GM19025 (cell line): ENCODE results near the gene TCHP.
"Not testable (repeated sequence)": the region's sequence is repeated elsewhere in the genome, so short reads cannot be mapped to it uniquely, and the experiment has no call there.

Source experiments
- ATAC-seq: cut with Tn5 transposase; IDR thresholded peaks from one replicate; pipeline ENCODE4 v1.9.1; 2021; ENCODE audit warnings: mild to moderate bottlenecking, low read depth, moderate library complexity; ENCODE audit not compliant: unreplicated experiment

Gene TCHP, protein sequence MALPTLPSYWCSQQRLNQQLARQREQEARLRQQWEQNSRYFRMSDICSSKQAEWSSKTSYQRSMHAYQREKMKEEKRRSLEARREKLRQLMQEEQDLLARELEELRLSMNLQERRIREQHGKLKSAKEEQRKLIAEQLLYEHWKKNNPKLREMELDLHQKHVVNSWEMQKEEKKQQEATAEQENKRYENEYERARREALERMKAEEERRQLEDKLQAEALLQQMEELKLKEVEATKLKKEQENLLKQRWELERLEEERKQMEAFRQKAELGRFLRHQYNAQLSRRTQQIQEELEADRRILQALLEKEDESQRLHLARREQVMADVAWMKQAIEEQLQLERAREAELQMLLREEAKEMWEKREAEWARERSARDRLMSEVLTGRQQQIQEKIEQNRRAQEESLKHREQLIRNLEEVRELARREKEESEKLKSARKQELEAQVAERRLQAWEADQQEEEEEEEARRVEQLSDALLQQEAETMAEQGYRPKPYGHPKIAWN

DNA sequence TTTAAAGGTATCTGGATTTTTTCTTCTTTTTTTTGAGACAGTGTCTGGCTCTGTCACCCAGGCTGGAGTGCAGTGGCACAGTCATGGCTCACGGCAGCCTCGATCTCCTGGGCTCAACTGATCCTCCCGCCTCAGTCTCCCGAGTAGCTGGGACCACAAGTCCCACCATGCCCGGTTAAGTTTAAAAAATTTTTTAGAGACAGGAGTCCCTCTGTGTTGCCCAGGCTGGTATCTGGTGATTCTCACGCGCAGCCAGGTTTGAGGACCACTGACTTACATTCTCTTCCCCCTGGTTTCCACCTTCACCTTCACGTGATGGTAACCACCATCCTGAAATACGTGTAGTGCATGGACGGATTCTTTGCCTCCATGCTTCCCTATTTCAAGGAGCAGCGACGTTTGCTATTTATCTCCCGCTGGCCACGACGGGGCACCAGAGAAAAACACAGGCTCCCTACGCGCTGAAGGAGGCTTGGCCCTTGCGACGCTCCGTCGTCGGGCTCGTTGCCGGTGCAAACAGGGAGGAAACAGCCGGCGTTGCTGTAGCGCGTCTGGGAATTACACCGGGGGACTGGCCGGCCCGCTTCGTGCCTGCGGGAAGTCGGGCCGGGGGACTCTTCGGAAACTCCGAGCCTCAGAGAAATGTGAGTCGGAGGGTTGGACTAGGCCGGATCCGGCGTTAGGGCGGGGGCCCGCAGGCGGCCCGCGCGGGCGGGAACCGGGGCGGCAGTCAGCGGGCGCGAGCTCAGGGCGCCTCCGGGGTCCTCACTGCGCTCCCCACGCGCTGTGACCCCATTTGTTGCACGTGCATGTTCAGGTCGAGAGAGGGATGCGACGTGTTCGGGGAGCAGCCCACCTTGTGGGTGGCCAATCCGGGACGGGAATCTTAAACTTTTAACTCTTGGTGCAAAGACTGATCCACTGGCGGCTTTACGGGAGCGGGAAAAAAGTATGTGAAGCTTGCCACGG, at the start of gene TCHP:
Gene TCHP, plus strand, starts transcription at position 492 of the 969 bp plus-strand sequence. CDS start 2,753 bp downstream, outside the sequence.
- peak; percentile 73 for ATAC-seq

DNA sequence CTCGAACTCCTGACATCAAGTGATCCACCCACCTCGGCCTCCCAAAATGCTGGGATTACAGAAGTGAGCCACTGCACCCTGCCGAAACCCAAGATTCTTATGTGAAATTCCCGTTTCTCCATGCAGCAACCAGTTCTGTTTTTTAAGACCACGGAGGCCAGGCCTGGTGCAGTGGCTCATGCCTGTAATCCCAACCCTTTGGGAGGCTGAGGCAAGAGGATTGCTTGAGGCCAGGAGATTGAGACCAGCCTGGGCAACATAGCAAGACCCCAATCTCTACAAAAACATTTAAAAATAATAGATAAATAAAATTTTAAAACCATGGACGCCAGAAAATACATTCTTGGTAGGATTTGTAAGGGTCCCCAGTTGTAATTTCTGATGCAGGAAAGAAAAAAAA, 49.6 kb upstream of the TCHP start:
- ATAC-seq: not testable (repeated sequence)

DNA sequence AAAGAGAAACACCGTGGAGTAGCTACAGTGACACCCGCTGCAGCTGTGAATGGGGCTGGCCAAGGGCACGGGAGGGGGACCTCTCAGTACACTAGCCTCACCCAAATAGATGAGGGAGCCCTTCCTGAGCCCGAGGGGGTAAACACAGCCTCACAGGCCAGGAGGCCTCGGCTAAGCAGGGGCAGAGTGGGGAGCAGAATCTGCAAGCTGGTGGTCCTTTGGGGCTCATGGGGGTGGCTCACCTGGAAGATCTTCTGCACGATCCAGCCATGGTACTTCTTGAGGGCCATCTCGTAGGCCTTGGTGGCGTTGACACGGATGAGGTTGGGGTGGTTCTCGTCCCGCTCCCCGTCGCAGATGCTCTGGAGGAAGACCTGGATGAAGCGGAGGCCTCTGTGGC, 44.7 kb upstream of the TCHP start:
- no peak for ATAC-seq

DNA sequence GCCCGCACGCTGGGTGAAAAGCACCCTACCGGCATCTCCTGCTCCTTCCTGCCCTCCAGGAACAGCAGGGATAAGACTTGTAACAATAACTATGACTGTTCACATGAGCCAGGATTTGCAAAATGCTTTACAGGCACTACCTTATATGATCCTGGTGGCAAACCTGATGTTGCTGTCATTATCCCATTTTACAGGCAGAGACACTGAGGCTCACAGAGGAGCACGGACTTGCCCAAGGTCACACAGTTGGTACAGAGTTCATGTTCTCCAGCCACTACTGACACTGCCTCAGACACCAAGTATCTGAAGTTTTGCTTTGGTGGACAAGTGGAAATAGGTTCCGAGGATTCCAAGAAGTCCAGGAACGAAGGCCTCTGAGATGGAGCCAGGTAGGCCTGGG, 42.4 kb upstream of the TCHP start:
- ATAC-seq: no peak

DNA sequence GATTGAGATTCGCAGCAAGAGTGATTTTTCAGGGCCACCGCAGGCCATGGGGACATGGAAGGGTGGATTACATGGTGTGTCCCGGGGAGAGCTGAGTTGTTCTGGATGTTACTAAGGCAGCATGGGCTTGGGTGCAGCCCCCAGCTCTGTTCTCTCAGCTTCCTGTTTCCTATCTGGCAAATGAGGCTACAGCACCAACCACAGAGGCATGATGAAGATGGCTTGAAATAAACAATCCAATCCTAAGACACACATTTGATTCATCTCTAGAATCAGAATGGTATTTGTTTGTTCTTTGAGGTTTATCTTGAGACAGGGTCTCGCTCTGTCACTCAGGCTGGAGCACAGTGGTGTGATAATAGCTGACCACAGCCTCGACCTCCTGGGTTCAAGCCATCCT, 41.3 kb upstream of the TCHP start:
- no peak for ATAC-seq

DNA sequence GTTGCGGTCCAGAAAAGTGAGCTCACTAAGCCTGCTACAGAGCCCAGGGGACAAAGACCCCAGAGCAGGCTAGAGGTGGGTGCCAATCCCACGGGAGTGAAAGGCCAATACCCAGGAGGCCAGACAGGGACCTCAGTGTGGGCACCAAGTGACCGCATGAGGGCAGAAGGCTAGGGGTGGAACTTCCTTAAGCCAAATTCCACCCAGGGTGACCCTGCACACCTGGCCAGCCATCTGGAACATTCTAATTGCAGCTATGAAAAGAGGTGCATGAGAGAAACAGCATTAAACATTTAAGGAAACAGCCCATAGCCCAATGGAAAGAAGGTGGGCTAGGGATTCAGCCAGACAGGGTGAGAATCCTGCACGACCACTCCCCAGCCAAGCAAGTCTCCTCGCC, 39.1 kb upstream of the TCHP start:
- ATAC-seq: no peak

DNA sequence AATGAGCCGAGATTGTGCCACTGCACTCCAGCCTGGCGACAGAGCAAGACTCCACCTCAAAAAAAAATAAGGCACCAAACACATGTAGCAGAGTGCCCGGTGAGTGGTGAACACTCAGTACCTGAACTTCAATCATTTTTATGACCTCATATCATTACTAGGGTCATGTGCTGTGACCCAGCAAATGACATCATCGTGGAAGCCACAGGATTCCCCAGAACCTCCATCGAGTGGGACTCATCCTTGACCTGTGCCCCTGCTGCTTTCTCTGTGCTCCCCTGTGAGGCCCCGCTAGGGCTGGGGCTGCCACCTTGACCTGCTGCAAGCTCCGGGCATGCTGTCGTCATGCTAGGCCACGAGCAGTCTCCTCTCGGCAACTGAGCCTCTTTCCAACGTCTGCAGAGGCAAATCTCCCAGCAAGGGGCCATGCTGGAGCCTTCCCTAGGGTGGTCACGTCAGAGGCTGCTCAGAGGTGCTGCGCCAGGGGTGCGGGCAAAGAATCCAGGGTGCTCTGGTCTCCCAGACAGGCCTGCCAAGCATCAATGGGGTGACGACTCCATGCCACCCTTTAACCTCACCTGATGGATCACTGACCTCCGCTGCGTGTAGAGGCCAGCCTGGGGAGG, 38.3 kb upstream of the TCHP start:
- no peak for ATAC-seq

DNA sequence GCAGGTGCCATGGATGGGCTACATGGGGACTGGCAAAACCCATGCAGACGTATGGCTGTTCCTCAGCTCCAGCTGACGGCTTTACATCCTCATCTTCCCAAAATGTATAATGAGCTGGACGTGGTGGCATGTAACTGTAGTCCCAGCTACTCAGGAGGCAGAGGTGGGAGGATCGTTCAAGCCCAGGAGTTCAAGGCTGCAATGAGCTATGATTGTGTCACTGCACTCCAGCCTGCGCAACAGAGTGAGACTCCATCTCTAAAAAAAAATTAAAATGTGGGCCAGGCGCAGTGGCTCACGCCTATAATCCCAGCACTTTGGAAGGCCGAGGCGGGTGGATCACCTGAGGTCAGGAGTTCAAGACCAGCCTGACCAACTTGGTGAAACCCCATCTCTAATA, 37.6 kb upstream of the TCHP start:
- not testable (repeated sequence) for ATAC-seq

DNA sequence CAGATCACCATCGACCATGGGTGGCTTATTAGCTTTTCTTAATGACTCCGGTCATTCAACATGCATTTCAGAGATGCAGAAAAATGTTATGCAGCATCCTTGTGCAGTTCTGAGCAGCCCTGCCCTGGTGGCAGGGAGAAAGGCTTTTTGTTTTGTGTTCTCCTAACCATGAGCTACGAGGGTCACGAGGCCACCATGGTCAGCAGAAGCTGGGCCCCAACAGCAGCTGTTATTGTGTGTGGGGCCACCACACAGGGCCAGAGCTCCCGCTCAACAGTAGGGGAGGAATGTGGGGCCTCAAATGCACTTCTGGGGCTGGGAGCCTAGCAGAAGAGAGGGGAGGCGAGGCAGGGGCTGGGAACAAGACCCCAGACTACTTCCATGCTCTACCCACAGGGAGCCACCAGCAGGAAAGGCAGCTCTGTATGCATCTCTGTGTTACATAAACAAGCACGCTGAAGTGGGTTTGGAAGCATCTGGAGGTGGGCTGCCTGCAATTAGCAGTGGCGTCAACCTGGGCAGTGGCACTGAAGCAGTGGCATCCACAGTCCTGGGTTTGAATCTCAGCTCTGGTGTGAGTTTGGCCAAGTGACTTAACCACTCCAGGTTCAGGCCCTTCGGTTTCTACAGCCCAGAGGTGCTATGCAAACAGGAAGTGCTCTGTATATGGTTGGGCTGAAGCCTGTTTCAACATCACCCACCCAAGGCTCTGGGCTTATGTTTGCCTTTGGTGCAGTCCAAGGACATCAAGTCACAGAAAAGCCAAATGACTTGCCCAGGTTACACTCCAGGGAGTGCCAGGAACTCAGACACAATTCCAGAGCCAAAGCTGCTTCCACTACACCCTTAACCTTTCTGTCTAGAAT, 36.0 kb upstream of the TCHP start:
- ATAC-seq: no peak

DNA sequence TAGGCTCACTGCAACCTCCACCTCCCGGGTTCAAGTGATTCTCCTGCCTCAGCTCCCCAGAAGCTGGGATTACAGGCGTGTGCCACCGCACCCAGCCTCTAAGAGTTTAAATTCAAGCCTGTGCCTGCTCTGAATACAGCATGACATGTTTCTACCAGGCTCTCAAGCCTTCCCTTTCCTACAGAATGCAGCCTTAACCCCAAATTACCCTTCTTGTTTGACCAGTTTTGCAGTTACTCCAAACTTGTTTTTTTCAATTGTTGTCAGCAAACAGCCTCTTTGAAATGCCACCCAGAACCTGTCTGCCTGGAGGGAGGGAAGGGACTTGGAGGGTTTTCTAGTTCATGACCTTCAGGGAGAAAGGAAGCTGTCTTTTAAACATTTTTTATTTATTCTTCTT, 35.2 kb upstream of the TCHP start:
- ATAC-seq: no peak

DNA sequence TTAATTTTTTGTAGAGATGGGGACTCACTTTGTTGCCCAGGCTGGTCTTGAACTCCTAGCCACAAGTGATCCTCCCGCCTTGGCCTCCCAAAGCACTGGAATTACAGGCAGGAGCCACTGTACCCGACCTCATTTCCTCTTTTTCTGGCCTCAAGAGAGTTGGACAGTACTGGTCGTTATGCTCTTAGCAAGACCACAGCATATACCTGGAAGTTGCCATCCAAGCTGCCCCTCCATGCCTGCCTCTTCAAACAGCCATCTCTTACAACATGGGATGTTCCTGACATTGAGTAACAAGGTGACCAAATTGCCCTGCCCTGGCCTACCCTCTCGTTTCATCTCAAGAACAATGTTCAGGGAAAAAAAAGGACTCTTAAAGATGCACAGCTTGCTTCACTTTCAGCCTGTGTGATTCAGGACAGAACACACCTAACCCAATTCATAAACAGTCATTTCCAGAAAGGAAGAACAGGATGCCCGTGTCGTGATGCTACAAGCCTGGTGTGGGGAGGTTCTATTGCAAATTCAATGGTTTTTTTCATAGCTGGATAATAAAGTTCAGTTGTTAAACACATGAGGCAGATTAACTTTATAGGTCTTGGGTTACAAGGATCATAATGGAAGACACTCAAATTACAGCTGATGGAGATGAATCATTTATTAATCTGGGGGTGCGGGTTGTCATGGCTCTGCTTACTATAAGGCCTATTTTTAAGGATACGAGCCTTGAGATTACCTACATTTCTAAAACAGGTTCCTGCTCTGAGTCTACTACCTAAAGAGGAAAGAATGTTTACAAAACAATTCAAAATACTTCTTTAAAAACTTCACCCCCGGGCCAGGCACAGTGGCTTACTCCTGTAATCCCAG, 31.7 kb upstream of the TCHP start:
- no peak for ATAC-seq

DNA sequence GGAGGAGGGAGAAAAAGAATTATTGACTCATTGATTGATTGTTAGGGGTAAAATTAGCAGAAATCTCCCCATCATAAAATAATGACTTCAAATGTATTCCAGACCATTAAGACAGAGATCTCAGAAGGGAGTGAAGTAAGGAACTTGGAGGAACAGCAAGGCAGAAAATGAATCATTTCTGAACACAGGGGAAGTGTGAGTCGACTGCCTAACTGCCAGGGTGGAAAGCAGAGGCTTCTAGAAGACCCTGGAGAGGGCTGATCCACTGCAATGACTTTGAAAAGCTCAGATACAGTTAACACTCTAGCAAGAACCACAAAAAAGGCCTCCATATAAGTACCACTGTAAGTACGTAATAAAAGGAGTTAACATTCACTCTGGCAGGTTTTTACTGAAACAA, 29.4 kb upstream of the TCHP start:
- no peak for ATAC-seq

DNA sequence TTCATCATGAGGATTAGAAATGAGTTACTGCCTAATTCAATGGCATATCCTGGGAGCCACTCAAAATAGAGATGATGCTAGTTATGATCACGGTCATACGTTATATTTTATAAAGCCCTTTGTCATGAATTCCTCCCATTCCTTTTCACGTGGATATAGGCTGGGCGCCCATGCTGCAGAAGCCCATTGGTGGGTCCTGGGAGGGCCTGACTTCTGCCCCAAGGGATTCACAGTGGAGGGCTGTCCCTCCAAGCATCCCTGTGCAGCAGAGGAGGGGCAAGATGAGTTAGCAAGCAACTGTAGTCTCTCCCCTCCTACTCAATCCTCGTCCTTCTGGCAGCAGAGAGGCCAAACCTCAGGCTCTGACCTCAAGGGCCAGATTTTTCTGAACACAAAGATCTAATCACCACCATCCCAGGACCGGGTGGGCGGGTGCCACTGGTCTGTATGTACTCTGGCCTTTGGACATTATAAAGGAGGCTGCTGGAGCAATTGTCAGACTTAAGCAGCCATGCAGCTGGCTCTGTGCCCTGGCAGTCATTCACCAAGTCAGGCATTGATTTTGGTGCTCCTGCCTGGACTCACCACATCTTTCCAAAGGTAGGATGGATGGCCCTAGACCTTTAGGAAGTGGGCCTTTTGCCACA, 28.3 kb upstream of the TCHP start:
- ATAC-seq: no peak

DNA sequence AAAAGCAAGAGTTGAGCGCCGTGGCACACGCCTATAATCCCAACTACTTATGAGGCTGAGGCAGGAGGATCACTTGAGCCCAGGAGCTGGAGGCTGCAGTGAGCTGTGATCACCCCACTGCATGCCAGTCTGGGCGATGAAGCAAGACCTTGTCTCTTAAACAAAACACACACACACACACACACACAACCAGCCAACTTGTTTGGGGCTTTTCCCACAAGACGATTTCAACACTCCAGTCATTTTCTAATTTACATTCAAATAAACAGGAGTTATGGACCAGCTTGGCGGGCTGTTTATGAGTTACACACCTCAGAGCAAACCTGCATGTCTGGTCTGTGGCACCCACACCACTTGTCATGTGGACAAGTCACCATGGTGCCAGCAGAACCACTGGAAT, 26.4 kb upstream of the TCHP start:
- no peak for ATAC-seq

DNA sequence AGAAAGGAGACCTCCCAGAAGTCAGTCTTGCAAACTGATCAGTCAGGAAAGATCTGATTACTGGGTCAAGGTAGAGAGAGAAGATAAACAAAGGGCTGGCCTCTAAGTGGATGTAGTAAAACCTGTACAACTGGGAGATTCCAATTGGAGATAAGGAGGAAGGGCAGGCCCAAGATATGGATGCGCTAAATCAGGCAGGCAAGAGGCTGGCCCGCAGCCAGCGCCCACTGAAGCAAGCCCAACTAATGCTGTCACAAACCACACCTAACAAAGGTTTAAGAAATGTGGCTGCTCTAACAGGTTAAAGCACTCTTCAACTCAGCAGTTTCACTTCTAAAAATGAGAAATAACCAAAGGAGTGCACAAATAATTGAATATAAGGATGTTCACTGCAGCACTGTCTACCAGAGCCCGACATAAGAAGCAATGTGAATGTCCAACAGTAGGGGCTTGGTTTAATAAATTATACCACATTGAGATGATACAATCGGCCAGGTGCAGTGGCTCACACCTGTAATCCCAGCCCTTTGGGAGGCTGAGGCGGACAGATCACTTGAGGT, 24.4 kb upstream of the TCHP start:
- no peak for ATAC-seq

DNA sequence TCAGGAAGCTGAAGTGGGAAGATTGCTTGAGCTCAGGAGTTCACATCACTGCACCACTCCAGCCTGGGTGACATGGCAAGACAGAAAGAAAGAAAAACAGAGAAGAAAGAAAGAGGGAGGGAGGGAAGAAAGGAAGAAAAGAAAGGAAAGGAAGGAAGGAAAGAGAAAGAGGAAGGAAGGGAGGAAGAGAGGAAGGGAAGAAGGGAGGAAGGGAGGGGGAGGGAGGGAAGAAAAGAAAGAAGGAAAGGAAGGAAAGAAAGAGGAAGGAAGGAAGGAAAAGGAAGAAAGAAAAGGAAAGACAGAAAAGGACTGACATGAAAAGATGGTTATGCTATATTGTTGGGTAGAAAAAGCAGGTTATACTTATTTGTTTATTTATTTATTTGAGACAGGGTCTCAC, 23.7 kb upstream of the TCHP start:
- ATAC-seq: no peak

DNA sequence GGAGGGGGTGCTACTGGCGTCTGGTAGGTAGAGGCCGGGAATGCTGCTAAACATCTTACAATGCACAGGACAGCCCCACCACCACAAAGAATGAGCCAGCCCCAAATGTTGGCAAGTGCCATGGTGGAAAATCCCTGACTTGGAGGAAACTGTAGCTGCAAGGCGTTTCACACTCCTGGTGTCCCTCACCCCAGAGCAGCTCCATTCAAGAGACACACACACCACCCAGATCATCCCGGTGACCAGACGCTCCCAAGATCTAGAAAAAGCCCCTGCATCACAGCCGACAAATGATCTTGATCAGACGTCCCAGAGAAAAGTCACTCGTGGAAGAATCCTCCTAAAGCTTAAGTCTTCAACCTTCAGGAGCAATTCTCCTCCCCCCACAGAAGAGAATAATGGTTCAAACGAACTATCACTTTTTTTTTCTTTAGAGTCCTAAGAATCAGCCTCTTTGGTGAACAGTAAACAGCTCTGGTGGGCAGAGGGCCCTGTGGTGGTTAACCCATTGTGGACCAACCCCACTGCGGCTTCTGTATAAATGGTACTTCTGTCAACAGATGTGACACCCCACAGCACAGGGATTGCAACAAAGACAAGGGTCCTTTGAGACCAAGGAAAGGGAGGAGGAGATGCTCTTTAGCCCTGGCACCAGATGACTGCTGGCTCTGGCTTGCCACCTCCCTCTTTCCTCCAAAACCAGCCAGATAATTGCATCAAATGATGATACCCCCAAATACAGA, 22.4 kb upstream of the TCHP start:
- no peak for ATAC-seq

DNA sequence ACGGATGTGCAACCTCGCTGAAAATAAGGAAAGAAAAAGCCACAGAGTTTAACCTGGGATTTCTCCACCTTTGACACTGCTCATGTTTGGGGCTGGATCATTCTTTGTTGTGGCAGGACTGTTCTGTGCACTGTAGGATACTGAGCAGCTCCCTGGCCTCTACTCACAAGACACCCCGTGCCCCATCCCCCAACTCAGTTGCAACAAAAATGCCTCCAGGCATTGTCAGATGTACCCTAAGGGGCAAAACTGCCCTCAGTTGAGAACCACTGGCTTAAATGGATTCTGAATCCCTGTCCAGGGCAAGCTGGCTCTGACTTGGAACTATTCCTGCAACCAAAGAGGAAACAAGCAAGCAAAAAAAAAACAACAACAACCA, 21.8 kb upstream of the TCHP start:
- ATAC-seq: no peak
